HepG2 (cell line): ENCODE measurements around the gene RPP21. TPM values are rescaled to one million over a fixed set of nuclear protein-coding genes. Genes with fewer than 3 reads are reported as not detected.

ENCODE experiments used
- DMTF1 ChIP-seq: sonication (generic); formaldehyde crosslinking; IDR thresholded peaks from 2 replicates; pipeline ENCODE4 v1.4.0; 2020; ENCODE audit warnings: mild to moderate bottlenecking, missing genetic modification reagents
- GPBP1L1 ChIP-seq: sonication (generic); formaldehyde crosslinking; IDR thresholded peaks from 2 replicates; pipeline ENCODE4 v1.5.0; 2020; ENCODE audit warnings: mild to moderate bottlenecking, missing genetic modification reagents
- HDAC2 ChIP-seq: sonication (generic); formaldehyde crosslinking; IDR thresholded peaks from 2 replicates; pipeline ENCODE4 v1.4.0; 2020; ENCODE audit warnings: missing genetic modification reagents
- KMT2A ChIP-seq: sonication (generic); formaldehyde crosslinking; IDR thresholded peaks from 2 replicates; pipeline ENCODE4 v1.4.0; 2020; ENCODE audit warnings: missing genetic modification reagents
- NFKB2 ChIP-seq: sonication (generic); formaldehyde crosslinking; IDR thresholded peaks from 2 replicates; pipeline ENCODE4 v1.4.0; 2020; ENCODE audit warnings: missing genetic modification reagents, borderline replicate concordance
- PRDM10 ChIP-seq: sonication (generic); formaldehyde crosslinking; IDR thresholded peaks from 2 replicates; pipeline ENCODE4 v1.4.0; 2020; ENCODE audit warnings: low read depth, missing genetic modification reagents
- RAD21 ChIP-seq: fragments of 450-650 bp; formaldehyde crosslinking; IDR thresholded peaks from 2 replicates; pipeline ENCODE4 v1.5.0; 2020; ENCODE audit warnings: mild to moderate bottlenecking
- ZBTB10 ChIP-seq: sonication (generic); formaldehyde crosslinking; IDR thresholded peaks from 2 replicates; pipeline ENCODE4 v1.4.0; 2020; ENCODE audit warnings: missing genetic modification reagents, borderline replicate concordance
- ZFX ChIP-seq: sonication (generic); formaldehyde crosslinking; IDR thresholded peaks from 2 replicates; pipeline ENCODE4 v1.4.0; 2020; ENCODE audit warnings: mild to moderate bottlenecking, low read depth, missing genetic modification reagents, moderate library complexity
- ZNF20 ChIP-seq: sonication (generic); formaldehyde crosslinking; IDR thresholded peaks from 2 replicates; pipeline ENCODE4 v1.4.0; 2020; ENCODE audit warnings: mild to moderate bottlenecking, moderate library complexity, missing genetic modification reagents
- ZNF251 ChIP-seq: sonication (generic); formaldehyde crosslinking; IDR thresholded peaks from 2 replicates; pipeline ENCODE4 v1.9.0; 2021; ENCODE audit warnings: mild to moderate bottlenecking, missing genetic modification reagents
- ZNF496 ChIP-seq: sonication (generic); formaldehyde crosslinking; IDR thresholded peaks from 2 replicates; pipeline ENCODE4 v1.8.1; 2023; ENCODE audit warnings: mild to moderate bottlenecking, moderate library complexity, missing genetic modification reagents; ENCODE audit not compliant: insufficient replicate concordance
- ZNF629 ChIP-seq: sonication (generic); formaldehyde crosslinking; conservative IDR thresholded peaks from 2 replicates; pipeline ENCODE4 v1.5.0; 2020; ENCODE audit warnings: missing genetic modification reagents
- polyA plus RNA-seq, 8 experiments: library from polyadenylated mRNA; depleted of rRNA in 3 of 8; stranded (reverse) in 7 of 8; unstranded in 1 of 8; fragments of >200 nt; fragmentation: Illumina TruSeq in 4 of 8; extraction: Trizol in 4 of 8; gene quantifications; 2 replicates each; pipeline versions ENCODE4 v1.2.1 to v1.2.3, GENCODE V29; 2011 to 2016; ENCODE audit warnings: low read depth in 4 of 8, missing spikeins in 1 of 8, mixed read lengths in 1 of 8; ENCODE audit not compliant: insufficient read depth in 1 of 8
- total RNA-seq, 5 experiments: library from RNA; depleted of rRNA; stranded (reverse); fragments of >200 nt; fragmentation: Illumina TruSeq; extraction: Trizol; gene quantifications; 2 replicates each; pipeline ENCODE4 v1.2.3, GENCODE V29; 2016; ENCODE audit warnings: low read depth in 1 of 5
- TF ChIP-seq, protein P1 (sequence below): IDR thresholded peaks from 2 replicates; pipeline ENCODE4 v1.6.1; 2018; ENCODE audit warnings: missing genetic modification reagents

The RPP21 gene
- total and polyA plus RNA-seq, 2 of the 13 experiments (the other 11 are each of a cell fraction or from before 2014, with no cell fraction given): 53.1 to 72.3 TPM

- peak; percentile 70 for TF ChIP-seq PRDM10 (CRISPR knock-in tag)
- TF ChIP-seq ZFX: peak; percentile 99
- TF ChIP-seq, protein P1, sequence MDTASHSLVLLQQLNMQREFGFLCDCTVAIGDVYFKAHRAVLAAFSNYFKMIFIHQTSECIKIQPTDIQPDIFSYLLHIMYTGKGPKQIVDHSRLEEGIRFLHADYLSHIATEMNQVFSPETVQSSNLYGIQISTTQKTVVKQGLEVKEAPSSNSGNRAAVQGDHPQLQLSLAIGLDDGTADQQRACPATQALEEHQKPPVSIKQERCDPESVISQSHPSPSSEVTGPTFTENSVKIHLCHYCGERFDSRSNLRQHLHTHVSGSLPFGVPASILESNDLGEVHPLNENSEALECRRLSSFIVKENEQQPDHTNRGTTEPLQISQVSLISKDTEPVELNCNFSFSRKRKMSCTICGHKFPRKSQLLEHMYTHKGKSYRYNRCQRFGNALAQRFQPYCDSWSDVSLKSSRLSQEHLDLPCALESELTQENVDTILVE (CRISPR knock-in tag): peak; percentile 89
- TF ChIP-seq RAD21 (CRISPR knock-in tag): peak; percentile 45; the same call in 1 of the 2 replicates
- TF ChIP-seq HDAC2 (CRISPR knock-in tag): peak; percentile 75
- peak; percentile 97 for TF ChIP-seq NFKB2 (CRISPR knock-in tag)
- no peak for TF ChIP-seq ZNF251 (CRISPR knock-in tag)
- no peak for TF ChIP-seq ZNF20
- TF ChIP-seq ZBTB10 (CRISPR knock-in tag): peak; percentile 83
- no peak; the same call in 1 of the 2 replicates for TF ChIP-seq ZNF629 (CRISPR knock-in tag)
- no peak for TF ChIP-seq ZNF496 (CRISPR knock-in tag)
- no peak for TF ChIP-seq GPBP1L1 (CRISPR knock-in tag)
- TF ChIP-seq KMT2A (CRISPR knock-in tag): peak; percentile 87
- TF ChIP-seq DMTF1 (CRISPR knock-in tag): 0 out of 2 replicates have a peak, but pooled peaks have one; percentile 52
These were observed at the start of gene RPP21 (continued) for GRCh38 chr6:30344868-30345671.
